Neural progenitor cell (in vitro differentiated cells): ENCODE data around the gene COX10.

Experiments used
- EZH2 ChIP-seq: fragments of 200-600 bp; sonication (generic); IDR thresholded peaks from 2 replicates; pipeline ENCODE4 v1.6.1; 2017; ENCODE audit warnings: antibody characterized with exemption, mild to moderate bottlenecking, moderate library complexity
- EZH2phosphoT487 ChIP-seq: fragments of 200-600 bp; sonication (generic); IDR thresholded peaks from 2 replicates; pipeline ENCODE4 v1.6.1; 2017; ENCODE audit warnings: antibody characterized with exemption
- TF ChIP-seq, protein P1 (sequence below): fragments of 200-600 bp; sonication (generic); IDR thresholded peaks from 2 replicates; pipeline ENCODE4 v1.5.1; 2017; ENCODE audit warnings: antibody characterized with exemption, mild to moderate bottlenecking

DNA sequence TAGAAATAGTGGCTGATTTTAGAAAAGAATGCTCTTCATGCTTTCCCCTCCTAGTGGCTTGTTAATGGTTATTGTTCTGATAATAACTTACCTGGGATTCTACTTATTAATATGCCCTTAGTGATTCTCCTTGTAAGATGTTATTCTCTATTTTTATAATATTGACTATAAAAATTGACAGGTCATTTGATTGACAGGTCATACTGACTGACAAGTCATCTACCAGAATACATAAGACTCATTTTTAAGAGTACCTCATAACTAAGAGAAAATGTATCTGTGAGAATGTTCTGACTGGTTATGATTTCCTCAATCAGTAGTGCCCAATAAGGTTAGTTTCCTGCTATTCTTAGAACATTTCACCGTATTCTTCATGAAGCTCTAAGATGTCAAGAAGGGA, 8.6 kb upstream of the COX10 start:
- TF ChIP-seq EZH2 = no peak
- TF ChIP-seq, protein P1, sequence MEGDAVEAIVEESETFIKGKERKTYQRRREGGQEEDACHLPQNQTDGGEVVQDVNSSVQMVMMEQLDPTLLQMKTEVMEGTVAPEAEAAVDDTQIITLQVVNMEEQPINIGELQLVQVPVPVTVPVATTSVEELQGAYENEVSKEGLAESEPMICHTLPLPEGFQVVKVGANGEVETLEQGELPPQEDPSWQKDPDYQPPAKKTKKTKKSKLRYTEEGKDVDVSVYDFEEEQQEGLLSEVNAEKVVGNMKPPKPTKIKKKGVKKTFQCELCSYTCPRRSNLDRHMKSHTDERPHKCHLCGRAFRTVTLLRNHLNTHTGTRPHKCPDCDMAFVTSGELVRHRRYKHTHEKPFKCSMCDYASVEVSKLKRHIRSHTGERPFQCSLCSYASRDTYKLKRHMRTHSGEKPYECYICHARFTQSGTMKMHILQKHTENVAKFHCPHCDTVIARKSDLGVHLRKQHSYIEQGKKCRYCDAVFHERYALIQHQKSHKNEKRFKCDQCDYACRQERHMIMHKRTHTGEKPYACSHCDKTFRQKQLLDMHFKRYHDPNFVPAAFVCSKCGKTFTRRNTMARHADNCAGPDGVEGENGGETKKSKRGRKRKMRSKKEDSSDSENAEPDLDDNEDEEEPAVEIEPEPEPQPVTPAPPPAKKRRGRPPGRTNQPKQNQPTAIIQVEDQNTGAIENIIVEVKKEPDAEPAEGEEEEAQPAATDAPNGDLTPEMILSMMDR = no peak
- TF ChIP-seq EZH2phosphoT487 = no peak
